IgD-negative memory B cell (primary cell): ENCODE measurements around the gene FLNC. TPM values are rescaled to one million over a fixed set of nuclear protein-coding genes. Genes with fewer than 3 reads are reported as not detected.

Experiments used
- H3K27ac Mint-ChIP-seq, 3 donors: one replicate each; pipeline ENCODE4 v1.8.0; 2020 to 2022; ENCODE audit warnings: mild to moderate bottlenecking in 3 of 3, mixed read lengths in 3 of 3, moderate library complexity in 1 of 3
- H3K27me3 Mint-ChIP-seq: one replicate; pipeline ENCODE4 v1.8.0; 2021; ENCODE audit warnings: mixed read lengths
- H3K36me3 Mint-ChIP-seq: one replicate; pipeline ENCODE4 v1.8.0; 2020; ENCODE audit warnings: mild to moderate bottlenecking, mixed read lengths
- H3K4me1 Mint-ChIP-seq, 3 donors: one replicate each; pipeline ENCODE4 v1.8.0; 2020 to 2022; ENCODE audit warnings: mixed read lengths in 3 of 3, mild to moderate bottlenecking in 1 of 3
- H3K4me3 Mint-ChIP-seq, 4 donors: one replicate each; pipeline ENCODE4 v1.8.0; 2020 to 2022; ENCODE audit warnings: mild to moderate bottlenecking in 4 of 4, mixed read lengths in 4 of 4, moderate library complexity in 3 of 4
- H3K9me3 Mint-ChIP-seq, 3 donors: one replicate each; pipeline ENCODE4 v1.8.0; 2020 to 2021; ENCODE audit warnings: mixed read lengths in 3 of 3, mild to moderate bottlenecking in 1 of 3
- polyA plus RNA-seq: library from polyadenylated mRNA; unstranded; fragments of 300-500 nt; fragmentation: Illumina TruSeq; gene quantifications from one replicate; pipeline ENCODE4 v1.2.3, GENCODE V29; 2021

FLNC gene
- polyA plus RNA-seq, 1 donor from 2014 or later: not detected

DNA sequence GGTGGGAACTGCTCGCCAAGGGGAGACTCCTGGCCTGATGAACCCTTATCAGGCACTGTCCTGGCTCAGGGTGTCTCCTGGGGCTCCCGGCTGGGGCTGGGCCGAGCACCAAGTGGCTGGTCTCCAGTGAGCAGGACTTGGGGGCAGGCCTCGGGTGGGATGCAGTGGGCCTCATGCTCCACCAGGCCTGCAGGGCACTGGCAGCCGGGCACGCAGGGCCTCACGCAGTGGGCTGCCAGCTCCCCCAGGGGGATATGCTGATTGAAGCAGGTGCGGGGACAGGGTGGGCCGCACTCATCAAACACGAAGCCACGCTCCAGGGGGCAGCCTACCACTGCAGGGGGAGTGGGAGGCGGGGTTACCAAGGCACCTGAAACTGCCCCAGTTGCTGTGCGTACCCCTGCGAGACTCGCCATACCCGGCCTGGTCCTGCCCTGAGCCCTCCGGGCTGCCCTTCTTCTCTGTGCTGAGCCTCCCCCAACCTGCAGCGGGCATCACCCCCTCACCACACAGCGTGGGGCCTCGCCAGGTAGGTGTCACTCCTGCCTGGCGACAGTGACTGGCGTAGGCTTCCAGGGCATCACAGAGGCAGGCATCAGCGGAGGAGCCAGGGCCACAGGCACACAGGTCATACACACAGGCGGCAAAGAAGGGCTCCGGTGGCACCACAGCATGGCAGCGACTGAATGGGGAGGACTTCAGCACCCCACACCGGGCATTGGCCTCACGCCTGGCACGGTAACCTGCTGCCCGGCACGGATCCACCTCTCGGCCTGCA, 47.0 kb downstream of the FLNC start:
- Mint-ChIP-seq H3K9me3 (no peaks in the 10 kb centered on the region), H3K36me3 (peaks cover 2% of the 10 kb centered on the region), H3K27me3 (no peaks in the 10 kb centered on the region), H3K4me3 (no peak overlapping the region), H3K27ac (no peak overlapping the region), H3K4me1 (peaks cover 0 to 2% (median 0%) of the 10 kb centered on the region in 3 donors)

DNA sequence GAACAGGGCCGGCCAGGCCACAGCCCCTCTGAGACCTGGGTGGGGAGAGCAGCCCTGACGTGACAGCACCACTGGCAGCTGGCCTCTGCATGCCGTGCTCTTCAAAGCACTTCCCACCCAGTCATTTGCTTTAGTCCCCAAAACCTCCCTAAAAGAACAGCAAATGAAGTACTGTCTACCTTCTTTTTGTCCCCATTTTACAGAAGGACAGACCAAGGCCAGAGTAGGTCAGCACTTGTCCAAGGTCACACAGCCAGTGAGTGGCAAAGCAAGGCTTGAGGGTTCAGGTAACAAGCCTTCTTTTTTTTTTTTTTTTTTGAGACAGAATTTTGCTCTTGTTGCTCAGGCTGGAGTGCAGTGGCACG, 47.5 kb downstream of the FLNC start:
- H3K27me3 Mint-ChIP-seq: no peaks in the 10 kb centered on the region
- H3K4me1 Mint-ChIP-seq: peaks cover 0 to 2% (median 1%) of the 10 kb centered on the region in 3 donors

DNA sequence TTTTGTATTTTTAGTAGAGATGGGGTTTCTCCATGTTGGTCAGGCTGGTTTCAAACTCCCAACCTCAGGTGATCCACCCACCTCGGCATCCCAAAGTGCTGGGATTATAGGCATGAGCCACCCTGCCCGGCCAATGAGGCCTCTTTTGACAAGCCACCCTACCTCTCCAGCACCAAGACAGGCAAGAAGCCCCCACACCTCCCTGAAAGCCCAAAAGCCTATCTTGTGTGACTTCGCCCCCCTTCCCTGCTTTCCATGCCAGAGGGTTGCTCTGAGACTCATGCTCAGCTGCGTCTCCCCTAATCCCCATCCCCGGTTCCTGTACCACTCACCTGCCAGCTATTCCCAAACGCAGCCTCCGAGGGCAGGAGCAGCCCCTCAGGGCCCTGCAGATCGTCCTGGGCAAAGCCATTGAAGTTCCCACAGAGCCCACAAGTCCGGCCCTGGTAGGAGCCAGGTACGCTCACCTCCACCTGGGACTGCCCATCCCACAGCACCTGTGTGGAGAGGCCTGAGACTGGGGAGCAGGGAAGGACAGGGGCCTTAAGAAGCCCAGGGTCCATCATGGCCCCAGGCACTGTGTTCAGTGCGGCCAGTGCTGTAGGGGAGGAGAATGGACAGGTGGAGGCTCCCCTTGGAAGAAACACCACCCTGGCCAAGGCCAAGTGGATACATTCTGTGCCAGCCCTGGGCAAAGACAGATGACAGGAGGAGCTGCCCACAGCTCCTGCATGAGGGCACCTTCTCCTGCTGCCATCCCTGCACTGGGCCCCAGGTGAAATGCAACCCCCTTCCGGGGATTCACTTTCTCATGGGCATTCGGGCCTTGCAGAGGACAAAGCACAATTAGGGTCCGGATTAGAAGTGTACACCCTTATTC, 48.3 kb downstream of the FLNC start:
- H3K9me3 Mint-ChIP-seq: no peaks in the 10 kb centered on the region
- no peak overlapping the region for H3K27ac Mint-ChIP-seq
- H3K4me3 Mint-ChIP-seq: no peak overlapping the region
- H3K4me1 Mint-ChIP-seq: peaks cover 1 to 2% (median 2%) of the 10 kb centered on the region in 3 donors
- no peaks in the 10 kb centered on the region for H3K27me3 Mint-ChIP-seq
- H3K36me3 Mint-ChIP-seq: peaks cover 2% of the 10 kb centered on the region

More for the DNA sequence above, 47.5 kb downstream of the FLNC start:
- H3K36me3 Mint-ChIP-seq: peaks cover 2% of the 10 kb centered on the region
- no peak overlapping the region for H3K4me3 Mint-ChIP-seq
- H3K27ac Mint-ChIP-seq: no peak overlapping the region
- H3K9me3 Mint-ChIP-seq: no peaks in the 10 kb centered on the region

DNA sequence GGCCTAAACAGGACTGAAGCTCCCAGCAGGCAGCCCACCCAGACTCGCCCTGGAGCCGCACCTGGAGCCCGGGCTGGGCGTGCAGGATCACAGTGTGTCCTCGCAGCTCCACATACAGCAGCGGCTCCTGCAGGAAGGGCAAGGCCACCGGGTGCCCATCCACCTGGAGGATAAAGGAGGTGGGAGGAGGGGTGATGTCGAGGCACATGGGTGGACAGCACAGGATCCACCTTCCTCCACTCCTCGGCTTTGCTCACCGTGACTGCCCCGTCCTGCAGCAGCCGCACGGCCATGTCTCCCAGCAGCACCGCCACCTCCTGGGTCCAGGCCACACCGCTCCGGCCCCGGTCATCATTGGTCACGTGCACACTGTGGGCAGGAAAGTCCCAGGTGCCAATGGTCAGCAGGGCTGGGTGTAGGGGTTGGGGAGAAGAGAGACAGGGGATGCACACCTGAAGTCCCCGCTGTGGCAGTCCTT, 49.3 kb downstream of the FLNC start:
- Mint-ChIP-seq H3K27me3 (no peaks in the 10 kb centered on the region), H3K36me3 (peaks cover 2% of the 10 kb centered on the region), H3K4me1 (peaks cover 4 to 6% (median 5%) of the 10 kb centered on the region in 3 donors), H3K9me3 (no peaks in the 10 kb centered on the region), H3K4me3 (no peak overlapping the region), H3K27ac (no peak overlapping the region)

DNA sequence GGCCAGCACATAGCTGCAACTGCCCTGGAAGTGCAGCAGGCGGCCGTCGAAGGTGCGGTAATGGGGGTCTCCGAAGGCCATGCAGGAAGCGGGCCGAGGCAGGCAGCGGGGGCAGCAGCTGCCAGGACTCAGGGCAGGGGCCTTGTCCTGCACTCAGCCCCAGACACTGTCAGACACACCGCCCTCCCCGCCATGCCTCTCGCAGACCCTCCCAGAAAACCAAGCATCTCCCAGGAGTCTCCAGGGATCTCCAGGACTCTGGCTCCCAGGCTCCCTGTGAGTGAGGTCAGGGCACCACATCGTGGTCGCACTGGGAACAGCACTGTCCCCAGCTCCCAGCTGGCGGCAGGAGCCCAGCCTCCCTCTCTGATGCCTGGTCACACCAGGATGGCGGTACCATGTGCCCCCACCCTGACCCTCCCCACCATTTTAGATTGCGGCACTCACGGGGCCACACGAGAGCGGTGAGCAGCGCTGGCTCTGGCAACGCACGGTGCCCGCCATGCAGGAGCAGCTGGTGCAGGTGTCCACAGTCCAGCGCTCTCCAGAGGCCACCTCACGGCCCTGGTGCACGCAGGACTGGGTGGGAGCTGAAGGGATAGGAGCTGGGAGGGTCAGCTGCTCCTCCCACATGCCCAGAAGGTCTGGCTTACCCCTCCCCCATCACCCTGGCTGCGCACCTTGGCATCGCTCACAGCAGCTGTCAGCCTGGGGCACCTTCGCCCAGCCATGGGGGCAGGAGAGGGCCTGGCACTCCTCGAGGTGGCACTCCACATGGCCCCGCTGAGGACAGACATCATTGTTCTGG, 49.9 kb downstream of the FLNC start:
- no peak overlapping the region for H3K4me3 Mint-ChIP-seq
- peaks cover 4 to 6% (median 5%) of the 10 kb centered on the region in 3 donors for H3K4me1 Mint-ChIP-seq
- peaks cover 2% of the 10 kb centered on the region for H3K36me3 Mint-ChIP-seq
- no peaks in the 10 kb centered on the region for H3K27me3 Mint-ChIP-seq
- H3K27ac Mint-ChIP-seq: no peak overlapping the region
- no peaks in the 10 kb centered on the region for H3K9me3 Mint-ChIP-seq

DNA sequence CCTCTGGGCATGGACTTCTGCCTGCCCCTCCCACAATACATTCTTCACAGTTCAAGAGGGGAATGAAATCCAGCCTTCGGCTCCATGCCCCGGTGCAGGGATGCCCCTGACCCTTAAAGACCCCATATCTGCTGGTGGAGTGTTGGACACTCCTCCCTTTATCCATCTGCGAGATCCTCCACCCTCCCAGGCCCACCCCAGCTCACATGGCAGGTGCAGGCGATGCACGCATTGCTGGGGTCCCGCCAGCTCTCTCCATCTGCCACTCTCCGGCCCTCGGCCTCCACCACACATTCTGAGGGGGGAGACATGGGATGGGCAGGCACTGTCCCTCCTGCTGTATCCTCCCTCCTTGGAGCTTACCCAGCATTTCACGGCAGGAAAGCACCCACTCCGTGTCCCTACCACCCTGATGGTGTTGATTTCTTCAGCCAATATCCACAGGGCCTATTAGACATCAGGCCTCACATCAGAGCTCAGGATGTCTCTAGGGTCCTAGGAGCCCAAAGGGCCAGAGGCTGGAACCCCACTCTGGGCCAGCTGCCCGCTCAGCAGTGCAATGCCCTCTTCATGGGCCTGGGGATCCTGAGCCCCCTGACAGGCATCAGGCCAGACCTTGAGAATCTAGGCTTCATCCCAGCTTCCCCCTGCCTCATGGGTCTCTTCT, 50.7 kb downstream of the FLNC start:
- Mint-ChIP-seq H3K36me3 (peaks cover 1% of the 10 kb centered on the region), H3K27ac (no peak overlapping the region), H3K9me3 (no peaks in the 10 kb centered on the region)

DNA sequence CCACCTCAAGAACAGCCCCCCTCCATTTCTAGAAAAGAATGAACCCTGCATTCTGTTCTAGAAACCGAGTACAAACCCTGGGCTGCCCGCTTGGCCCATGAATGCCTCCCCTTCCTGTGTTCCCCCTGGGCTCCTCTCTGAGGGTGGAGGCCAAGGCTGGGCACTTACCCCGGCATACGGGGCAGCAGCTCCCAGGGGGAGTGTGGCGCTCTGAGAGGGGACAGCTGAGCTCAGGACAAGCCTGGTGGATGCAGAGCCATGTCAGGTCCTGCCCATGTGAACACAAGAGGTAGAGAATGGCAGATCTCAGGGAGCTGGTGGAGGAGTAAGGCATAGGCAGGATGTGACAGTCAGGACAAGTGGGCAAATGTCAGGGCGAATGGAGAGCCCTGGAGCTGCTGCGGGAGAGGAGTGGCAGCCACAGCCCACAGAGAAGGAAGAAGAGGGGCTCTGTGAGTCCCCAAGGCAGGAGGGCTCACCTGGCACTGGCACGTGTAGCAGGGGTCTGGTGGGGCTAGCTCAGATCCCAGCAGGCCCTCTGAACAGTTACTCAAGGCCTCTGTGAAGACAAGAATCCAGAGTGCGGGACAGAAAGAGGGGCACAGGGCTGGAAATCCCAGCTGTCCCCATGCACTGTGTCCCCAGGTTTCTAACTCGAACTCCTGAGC, 51.4 kb downstream of the FLNC start:
- Mint-ChIP-seq H3K27me3 (peaks cover 3% of the 10 kb centered on the region), H3K36me3 (no peaks in the 10 kb centered on the region), H3K4me3 (peak overlapping the region in 2 of 4 donors; percentile 39 to 44), H3K27ac (no peak overlapping the region), H3K4me1 (peaks cover 4 to 6% (median 5%) of the 10 kb centered on the region in 3 donors), H3K9me3 (no peaks in the 10 kb centered on the region)

More for the DNA sequence above, 50.7 kb downstream of the FLNC start:
- Mint-ChIP-seq H3K4me3 (no peak overlapping the region), H3K27me3 (peaks cover 3% of the 10 kb centered on the region), H3K4me1 (peaks cover 4 to 6% (median 5%) of the 10 kb centered on the region in 3 donors)

DNA sequence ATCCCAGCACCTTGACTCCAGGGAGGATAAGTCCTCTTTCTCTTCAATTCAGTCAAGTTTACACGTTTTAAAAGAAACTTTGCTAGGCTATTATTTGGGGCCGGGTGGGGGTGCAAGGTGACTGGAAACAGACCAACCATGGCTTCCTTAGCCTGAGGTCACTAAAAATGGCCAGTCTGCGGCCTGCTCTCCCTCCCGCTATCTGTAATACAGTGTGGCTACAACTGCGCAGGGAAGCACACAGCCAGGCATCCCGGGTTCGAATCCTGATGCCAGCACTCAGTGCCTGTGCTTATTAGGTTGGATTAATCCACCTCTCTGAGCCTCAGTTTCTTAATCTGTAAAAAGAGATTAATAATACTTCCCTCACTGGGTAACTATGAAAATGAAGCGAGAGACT, 51.9 kb downstream of the FLNC start:
- peak overlapping the region in 1 of 4 donors; percentile 35 for H3K4me3 Mint-ChIP-seq
- no peaks in the 10 kb centered on the region for H3K9me3 Mint-ChIP-seq
- peaks cover 3% of the 10 kb centered on the region for H3K27me3 Mint-ChIP-seq
- H3K36me3 Mint-ChIP-seq: no peaks in the 10 kb centered on the region
- no peak overlapping the region for H3K27ac Mint-ChIP-seq
- peaks cover 4 to 6% (median 5%) of the 10 kb centered on the region in 3 donors for H3K4me1 Mint-ChIP-seq

DNA sequence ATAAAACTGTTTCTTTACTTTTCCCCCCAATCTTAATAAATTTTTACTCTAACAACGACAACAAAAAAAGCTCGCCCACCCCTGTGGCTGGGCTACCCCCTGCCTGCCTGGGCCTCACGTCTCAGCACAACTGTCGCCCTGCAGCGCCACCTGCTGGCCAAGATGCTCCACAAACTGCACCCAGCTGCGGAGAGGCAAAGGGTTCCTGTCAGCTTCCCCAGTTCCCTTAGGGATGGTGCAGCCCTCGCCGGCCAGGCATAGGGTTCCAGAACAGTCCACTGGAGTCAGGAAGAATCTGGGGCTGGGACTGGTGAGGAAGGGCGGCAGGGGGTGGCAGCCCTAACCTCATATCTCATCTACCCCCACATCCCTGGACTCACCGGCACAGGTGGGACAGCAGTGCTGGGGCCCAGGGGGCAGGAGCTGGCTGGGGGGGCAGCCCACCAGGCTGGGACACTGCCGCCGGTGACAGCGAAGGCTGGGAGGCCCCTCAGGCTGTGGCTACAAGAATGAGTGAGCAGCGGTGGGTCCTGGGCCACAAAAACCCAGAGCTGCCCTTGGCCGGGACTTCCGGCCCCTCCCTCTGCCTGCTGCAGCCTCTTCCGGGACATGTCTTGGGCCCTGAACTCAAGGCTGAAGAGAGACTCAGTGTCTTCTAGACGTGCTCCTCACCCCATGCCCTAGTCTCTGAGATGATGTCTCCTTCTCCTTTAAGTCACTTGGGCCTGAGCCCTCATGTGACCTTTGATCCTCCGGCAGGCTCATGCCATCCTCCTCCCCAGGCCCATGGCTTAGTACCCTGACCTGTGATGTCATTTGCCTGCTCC, 53.6 kb downstream of the FLNC start:
- Mint-ChIP-seq H3K4me3 (peak overlapping the region; percentile 8 to 92 (median 86)), H3K27ac (peak overlapping the region; percentile 19 to 91 (median 67))

DNA sequence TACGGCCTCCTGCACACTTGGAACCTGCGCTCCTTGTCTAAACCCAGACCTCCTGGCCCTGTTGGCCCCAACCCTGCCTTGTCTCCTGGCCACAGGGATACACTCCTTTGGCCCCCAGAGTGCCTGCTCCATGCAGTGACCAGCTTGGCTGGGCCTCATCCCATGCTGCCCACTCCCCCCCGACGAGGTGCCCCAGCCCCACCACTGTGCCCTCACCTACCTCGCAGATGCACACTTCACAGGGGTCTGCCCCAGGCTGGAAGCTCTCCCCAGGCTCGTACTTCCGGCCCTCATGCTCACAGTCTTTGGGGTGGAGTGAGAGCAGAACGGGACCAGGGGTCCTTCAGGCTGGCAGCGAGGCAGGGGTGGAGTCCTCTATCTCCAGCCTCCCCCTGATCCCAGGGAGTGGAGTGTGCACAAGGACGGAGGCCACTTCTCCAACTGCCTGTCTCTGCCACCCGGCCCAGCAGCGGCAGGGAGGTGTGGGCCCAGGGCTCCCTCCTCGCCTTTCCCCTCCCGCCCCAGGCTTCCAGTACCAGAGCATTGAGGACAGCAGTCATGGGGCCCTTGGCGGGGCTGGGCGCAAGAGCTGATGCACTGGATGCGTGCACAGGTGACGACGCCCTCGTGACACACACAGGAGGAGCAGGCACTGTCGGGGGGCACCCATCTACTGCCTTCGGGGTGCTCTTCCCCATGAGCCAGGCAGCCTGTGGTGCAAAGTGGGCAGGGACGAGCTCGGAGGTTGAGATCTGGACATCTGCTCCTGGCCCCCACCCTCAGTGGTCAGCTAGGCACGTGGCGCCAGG, 54.6 kb downstream of the FLNC start:
- H3K9me3 Mint-ChIP-seq: no peaks in the 10 kb centered on the region
- H3K27me3 Mint-ChIP-seq: peaks cover 5% of the 10 kb centered on the region
- H3K4me1 Mint-ChIP-seq: peaks cover 3 to 6% (median 4%) of the 10 kb centered on the region in 3 donors
- H3K36me3 Mint-ChIP-seq: no peaks in the 10 kb centered on the region
- H3K4me3 Mint-ChIP-seq: peak overlapping the region; percentile 8 to 81 (median 62)
- peak overlapping the region in 1 of 3 donors; percentile 67 for H3K27ac Mint-ChIP-seq

More for the DNA sequence above, 53.6 kb downstream of the FLNC start:
- no peaks in the 10 kb centered on the region for H3K36me3 Mint-ChIP-seq
- peaks cover 3% of the 10 kb centered on the region for H3K27me3 Mint-ChIP-seq
- no peaks in the 10 kb centered on the region for H3K9me3 Mint-ChIP-seq
- peaks cover 3 to 6% (median 4%) of the 10 kb centered on the region in 3 donors for H3K4me1 Mint-ChIP-seq

DNA sequence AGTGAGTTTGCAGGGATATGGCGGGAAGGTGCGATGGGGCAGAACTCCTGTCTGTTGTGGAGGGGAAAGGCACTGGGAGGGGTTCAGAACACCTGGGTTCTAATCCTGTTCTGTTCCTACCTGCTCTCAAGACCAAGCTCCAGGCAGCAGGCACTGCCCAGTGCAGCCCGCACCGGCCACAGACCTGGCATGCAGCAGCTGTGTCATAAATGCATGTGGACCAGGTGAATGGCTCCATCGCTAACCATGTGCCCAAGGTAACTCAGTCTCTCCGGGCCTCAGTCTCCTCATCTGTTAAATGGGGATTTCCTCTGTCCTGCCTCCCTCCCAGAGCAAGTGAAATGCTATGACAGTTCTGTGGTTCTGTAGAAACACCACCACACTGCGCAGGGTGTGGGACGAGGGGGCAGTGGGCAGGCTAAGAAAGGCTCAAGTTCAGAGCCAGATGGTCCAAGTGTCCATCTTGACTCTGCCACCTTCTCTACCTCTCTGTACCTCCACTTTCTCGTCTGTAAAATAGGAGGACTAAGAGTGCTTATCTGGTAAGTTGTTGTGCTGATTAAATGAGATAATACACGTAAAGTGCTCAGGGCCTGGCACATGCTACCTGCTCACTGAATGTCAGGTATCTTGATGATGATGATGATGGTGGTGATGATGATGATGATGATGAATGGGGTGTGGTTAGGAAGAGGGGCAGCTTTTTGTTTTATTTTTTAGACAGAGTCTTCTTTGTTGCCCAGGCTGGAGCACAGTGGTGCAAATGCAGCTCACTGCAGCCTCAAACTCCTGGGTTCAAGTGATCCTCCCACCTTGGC, 55.4 kb downstream of the FLNC start:
- Mint-ChIP-seq H3K4me1 (peaks cover 3 to 6% (median 4%) of the 10 kb centered on the region in 3 donors), H3K36me3 (no peaks in the 10 kb centered on the region), H3K27ac (no peak overlapping the region), H3K4me3 (peak overlapping the region in 1 of 4 donors; percentile 59), H3K27me3 (peaks cover 5% of the 10 kb centered on the region), H3K9me3 (no peaks in the 10 kb centered on the region)
